Activated CD8-positive, alpha-beta memory T cell treated with anti-CD3 and anti-CD28 coated beads for 24 hours (primary cell): ENCODE measurements around the gene CHN2.
"Not testable (repeated sequence)": the region's sequence is repeated elsewhere in the genome, so short reads cannot be mapped to it uniquely, and the experiment has no call there.

Source experiments
- DNase-seq: peaks from one replicate; pipeline ENCODE4 v3.0.0-alpha.2; 2020

The CHN2 gene

DNA sequence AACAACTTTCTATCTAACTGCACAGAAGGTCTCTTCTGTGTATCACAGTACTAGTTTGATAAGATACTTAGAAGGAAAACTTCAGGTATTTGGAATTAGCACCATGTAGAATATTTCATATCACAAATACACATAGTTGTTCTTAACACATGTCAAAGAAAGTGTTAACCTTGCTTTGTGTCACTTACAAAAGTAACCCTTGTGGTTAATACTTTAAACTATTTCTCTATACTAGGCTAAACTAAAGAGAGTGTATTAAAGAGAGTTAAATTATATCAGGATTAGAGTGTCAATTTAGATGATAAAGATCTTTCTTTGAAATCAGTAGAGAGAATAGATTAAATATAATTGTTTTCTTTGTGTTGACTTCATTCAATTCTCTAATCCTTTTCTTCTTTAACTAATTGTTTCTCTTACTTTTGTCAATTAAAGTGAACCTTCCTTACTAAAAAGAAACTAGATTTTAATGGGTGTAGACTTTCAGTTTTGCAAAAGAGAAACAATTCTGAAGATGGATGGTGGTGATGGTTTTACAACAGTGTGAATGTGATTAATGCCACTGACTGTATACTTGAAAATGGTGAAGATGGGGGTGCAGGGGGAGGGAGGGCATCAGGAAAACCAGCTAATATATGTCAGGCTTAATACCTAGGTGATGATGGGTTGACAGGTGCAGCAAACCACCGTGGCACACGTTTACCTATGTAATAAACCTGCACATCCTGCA is 67.8 kb downstream of the CHN2 start:
- DNase-seq = no peak

DNA sequence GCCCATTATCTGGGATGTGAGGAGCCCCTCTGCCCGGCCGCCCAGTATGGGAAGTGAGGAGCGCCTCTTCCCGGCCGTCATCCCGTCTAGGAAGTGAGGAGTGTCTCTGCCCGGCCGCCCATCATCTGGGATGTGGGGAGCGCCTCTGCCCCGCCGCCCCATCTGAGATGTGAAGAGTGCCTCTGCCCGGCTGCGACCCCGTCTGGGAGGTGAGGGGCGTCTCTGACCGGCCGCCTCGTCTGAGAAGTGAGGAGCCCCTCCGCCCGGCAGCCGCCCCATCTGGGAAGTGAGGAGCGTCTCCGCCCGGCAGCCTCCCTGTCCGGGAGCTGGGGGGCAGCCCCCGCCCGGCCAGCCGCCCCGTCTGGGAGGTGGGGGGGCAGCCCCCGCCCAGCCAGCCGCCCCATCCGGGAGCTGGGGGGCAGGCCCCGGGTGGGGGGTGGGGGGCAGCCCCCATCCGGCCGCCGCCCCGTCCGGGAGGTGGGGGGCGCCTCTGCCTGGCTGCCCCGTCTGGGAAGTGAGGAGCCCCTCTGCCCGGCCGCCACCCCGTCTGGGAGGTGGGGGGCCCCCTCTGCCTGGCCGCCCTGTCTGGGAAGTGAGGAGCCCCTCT is 69.1 kb downstream of the CHN2 start:
- not testable (repeated sequence) for DNase-seq

DNA sequence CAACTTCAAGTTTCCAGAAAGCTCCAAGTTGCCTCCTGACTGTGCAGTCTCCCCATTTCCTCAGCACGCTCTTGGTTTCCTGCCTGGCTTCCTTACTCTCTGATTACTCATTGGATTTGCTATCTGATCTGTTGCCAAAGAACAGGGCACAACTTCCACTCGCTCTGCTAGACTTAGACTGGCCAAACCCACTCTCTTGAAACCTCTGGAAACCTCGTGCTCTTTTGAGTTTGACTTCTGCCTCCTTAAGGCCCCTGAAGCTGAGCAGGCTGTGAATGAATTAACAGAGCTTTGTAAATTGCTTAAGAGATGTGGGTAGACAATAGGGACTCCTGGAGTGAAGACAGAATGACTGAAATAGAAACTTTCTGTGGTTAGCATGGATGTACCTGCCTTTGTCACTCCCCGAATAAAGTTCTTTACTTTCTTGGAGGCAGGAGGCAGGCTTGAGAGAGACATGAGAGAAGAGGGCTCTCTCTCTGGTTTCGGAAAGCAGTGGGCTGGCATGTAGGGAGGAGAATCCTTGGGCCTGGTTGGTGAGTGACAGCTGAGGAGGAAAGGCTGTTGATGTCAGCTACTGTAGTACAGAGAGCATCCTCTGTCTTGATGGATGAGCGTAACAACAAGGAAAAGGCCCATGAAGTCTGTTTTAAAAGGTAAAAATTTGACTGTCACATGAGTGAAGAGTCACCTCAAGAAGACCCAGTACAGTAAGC is 70.8 kb downstream of the CHN2 start:
- peak; percentile 54 for DNase-seq

DNA sequence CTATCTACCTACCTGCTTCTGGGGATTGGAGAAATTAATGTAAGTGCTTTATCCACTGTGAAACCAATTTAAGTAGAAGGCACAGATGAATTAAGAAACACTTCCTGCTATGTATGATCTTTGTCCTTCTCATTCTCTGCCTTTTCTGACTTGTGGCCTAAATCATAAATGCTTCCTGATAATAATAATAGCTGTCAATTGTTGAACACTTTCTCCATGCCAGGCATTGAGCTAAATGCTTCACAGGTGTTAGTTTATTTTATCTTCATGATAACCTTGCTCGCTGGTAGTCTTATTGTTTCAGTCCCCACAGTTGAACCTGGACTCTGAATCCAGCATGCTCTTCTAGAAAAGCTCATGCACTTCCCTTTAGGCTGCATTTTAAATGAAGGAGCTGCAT is 75.4 kb downstream of the CHN2 start:
- no peak for DNase-seq

DNA sequence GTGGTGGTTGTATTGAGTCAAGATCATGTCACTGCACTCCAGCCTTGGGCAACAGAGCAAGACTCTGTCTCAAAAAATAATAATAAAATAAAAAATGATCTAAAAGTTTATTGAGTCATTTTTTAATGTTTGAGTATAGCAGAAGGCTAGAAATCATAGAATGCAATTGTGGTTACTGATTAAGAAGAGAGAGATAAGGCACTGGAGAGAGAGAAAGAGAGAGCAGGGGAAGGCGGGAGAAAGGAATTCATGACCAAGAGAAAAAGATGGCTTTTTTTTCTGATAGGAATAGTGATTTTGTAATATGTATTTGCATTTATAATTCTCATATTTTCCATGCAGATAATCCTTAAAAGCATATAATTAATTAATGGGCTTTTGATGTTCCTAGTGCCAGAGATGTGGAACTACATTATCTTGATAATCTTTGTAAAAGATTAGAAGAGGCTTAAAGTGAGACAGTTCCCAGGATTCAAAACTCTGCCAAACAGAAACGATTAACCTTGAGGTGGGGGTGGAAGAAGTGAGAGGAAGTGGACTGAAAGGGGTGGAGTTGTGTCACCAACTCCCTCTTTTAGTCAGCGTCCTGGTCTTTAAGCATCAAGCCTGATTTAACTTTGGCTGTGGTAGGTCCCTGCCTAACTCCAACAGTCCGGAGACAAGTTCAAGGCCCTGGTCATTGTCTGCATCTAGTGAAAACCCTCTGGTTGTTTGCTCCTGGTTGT is 76.2 kb downstream of the CHN2 start:
- DNase-seq = no peak

DNA sequence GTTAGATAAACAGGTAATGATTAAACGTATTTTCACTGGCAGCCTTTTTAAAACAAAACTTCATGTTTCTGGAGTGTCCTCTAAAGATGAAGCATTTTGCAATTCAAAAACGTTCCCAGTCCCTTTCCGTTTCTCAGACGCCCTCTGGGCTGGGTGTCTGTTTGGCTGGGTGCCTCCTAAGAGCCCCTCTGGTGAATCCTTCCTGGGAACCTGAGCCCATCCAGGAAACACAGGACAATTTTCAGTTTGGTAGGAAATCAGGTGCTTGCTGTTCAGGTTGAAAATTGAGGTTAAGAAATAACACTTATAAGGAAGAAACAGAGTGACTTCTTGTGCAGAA is 76.7 kb downstream of the CHN2 start:
- no peak for DNase-seq

DNA sequence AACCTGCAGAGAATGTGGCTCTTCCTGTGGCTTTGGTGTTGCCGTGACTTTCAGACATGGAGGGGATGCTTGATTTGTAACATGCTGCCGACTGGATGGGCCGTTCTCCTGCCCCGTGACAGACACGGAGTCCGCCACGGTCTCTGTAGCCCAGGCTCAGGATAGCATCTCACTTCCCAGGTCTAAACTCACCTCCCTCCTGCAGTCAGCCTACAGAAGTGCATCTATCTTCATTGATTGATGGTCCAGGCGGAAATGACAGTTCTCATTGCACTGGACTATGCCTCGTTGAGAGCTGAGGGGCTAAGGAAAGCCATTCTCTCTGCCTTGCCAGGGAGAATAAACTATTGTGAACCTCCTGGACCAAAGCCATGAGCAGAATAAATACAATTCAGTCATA is 77.5 kb downstream of the CHN2 start:
- no peak for DNase-seq

DNA sequence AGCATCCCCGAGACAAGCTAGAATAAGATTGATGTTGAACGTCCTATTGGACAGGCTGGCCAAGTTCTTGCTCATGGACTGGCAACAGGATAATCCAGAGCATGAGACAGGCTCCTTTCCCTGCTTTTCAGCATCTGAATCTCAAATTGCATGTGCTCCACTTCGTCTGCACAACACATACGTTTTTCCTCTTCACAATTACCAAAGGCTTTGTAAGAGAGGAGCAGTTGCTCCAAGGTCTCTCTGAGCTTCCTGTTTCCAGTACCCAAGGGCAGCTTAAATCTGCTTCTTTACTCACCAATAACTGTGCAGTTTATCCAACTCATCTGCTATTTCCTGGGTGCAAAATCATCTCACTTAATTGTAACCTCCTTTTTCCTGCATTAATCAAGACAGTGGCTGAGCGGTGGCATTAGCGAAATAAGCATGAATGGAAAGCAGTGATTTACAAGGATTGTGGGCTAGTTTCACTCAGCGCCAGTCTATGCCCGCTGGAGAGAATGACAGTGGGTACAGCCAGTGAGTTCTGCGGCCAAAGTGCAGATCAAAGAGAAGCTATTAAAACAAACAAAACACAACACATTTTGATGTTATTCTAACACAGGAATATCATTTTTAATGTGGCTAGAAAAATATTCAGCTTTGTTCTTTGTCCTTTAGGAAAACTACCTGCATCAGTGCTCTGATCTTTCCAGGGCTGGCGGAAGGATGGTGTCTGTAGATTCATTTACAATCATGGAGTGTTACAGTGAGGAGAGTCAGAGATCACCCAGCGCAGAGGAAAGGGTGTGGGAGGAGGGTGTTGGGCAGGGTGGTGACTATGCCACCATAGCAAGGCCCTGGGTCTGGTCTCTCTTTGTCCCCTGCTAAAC is 79.8 kb downstream of the CHN2 start:
- no peak for DNase-seq

DNA sequence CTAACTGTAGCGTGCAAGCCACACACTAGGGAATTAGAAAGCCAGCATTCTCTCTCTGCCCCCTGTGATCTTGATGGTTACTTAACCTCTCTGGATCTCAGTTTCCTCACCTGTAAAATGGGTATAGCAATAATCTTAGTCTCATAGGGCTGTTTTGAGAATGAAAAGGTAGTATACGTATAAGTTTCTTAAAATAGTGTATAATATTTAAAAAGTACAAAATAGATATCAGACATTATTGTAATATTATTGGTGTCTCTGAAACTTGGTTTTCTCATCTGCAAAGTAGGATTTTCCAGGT is 80.4 kb downstream of the CHN2 start:
- DNase-seq = no peak

DNA sequence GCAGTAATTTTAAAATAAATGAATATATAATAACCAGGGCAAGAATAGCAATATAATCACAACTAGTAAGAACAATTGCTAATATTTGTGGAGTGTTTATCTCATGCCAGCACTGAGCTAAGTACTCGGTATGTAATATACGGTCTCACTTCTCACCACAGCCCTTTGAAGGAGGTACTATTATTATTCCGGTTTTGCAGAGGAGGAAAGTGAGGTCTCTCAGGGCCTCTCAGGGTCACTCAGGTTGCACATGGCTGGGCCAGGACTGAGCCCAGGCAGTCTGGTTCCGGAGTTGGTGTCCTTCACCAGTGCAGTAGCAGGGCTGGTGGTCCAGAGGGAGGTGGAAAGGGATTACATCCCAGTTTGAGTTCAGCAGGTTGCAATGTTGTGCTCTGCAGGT is 80.9 kb downstream of the CHN2 start:
- no peak for DNase-seq

DNA sequence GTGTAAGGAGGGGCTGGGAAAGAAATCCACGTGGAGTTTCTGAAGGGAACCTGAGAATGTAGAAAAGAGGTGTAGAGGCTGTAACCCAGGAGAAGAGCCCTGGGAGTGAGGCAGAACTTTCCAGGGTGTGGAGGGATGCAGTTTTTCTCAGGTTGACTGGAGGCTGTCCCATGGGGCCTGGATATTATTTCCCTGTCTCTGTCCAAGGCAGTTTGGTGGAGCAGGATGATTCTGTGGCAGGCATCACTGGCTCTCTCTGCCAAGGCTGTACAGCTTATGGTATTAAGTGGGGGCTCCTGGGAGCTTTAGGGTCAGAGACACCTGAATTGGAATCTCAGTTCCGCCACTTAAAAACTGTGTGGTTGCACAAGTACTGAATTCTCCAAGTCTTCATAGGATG is 81.6 kb downstream of the CHN2 start:
- DNase-seq = no peak

DNA sequence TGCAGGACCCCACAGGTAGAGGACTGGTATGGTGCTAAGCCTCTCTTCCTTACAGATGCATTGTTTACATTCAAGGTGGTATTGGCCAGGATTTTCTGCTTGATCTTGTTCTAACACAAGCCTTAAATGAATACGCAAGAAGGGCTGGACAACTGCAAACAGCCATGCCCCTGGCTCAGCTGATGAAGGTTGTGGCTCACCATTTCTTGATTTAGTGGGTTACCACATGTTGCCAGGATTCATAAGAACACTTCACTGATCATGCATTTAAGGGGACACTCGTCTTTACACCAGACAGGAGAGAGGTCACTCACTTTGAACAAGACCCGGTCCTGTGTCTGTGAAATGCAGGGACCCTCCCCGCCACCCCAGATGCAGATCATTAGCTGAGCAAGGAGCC is 82.2 kb downstream of the CHN2 start:
- DNase-seq = no peak

DNA sequence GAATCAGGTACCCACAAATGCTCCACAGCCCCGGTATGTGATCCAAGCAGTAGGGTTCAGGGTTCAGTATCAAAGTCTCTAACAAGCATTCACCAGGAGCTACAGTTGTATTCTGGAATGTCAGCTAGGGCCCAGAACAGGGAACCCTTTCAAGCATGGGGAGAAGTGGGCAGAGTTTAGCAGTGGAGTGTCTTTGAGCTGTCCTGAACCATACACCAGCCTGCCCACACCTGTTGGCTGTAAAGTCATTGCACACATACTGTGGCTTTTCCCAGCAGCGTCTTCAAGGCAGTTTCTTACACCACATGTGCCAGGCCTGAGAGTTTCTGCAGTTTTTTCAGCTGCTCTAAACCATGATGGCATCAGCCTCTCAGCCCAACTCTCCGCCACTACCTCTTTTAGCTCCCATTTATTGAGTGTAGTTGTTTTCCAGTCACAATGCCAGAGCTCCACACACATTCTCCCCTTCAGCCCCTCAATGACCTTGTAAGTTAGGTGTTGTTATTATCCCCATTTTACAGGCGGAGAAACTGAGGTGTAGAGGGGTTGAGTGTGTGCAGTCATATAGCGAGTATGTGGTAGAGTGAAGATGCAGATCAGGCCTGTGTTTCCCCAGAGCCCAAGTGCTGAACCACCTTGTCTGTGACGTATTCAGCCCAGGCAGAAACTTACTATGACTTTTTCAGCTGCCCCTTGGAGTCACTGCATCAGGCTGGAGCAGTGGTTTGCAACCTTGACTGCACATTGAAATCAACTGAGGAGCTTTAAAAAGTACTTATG is 83.1 kb downstream of the CHN2 start:
- DNase-seq = no peak

DNA sequence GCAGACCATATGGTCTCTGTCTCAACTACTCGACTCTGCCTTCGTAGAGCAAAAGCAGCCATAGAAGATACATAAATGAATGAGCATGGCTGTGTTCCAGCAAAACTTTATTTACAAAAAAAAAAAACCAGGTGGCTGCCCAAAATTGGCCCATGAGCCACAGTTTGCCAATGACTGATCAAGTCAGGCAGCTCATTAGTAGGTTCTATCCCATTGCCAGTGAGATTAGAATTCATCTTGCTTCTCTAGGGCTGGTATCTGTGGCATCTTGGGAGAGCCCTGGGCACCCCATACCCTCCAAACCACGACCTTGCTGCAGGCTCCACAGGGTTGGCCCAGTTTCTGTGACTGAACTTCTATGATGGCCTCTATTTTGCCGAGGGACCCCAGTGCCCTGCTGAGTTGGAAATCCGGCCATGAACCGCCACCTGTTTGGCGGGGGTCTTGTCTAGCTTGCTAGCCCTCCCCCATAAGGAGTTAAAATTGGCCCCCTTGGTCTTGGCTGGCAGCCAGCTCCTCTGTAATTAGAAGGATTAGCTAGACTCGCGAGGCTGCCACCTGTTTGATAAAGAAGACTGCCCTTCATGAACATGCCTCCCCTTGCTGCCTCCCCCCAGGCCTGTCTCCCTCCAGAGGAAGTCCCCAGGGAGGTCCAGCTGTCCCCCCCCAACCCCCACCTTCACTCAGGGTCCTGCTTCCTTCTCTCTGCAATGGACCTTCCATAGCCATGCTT is 83.9 kb downstream of the CHN2 start:
- DNase-seq = no peak

DNA sequence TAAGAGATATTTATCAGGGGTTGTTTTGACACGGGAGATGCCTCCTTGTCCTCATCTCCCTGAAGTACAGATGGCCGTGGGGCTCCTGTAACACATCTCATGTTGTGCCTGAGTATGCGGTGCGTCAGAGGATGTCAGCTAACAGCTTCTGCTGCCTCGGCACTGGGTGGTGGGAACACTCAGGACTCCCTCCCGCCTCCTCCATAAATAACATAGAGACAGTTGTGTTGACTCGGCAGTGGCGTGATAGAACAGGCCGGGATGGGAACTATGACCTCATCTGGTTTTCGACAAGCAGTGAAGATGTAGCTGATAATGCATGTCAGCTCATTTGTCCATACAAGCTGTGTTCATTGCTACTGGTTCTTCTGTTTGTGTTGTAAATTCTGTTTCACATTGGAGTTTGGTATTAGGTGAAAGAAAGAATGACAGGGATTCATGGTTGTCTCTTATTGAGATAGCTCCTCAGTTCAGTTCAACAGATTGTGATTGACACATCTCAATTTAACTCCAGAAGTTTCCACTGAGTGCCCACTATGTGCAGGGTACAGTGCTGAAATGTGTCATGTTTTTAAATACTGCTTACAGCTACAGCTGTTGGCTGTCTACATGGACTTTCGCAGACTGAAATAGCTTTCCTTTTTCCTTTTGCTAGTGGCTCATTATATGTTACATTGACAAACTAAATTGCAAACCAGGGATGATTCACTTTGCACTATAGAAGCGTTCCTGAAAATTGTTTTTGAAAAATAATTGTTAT is 87.4 kb downstream of the CHN2 start:
- no peak for DNase-seq

DNA sequence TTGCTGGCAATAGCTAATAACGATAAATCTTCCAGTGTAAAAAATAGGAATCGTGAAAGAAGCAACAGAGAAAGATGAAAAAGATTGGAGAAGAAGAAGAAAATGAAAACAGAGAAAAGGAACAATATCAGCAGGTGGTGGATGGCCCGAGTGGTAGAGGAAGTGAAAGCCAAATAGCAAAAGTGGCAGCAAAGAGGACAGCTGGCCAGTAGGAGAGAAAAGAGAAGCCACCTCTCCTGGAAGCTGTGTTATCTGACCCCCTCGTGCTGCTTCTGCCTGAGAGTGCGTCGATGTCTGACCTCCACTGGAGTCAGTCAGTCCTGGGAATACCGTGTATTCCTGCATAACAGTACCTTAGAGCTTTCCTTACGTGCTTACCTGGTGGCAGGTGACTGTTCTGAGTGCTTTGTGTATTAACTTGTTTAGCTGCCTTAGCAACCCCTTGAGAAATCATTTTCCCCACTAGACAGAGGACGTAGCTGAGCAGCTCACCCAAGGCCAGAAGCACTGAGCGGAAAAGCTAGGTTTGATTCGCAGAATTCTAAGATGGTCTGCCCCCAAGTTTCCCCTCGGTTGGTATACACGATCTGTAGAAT is 88.3 kb downstream of the CHN2 start:
- DNase-seq = no peak

DNA sequence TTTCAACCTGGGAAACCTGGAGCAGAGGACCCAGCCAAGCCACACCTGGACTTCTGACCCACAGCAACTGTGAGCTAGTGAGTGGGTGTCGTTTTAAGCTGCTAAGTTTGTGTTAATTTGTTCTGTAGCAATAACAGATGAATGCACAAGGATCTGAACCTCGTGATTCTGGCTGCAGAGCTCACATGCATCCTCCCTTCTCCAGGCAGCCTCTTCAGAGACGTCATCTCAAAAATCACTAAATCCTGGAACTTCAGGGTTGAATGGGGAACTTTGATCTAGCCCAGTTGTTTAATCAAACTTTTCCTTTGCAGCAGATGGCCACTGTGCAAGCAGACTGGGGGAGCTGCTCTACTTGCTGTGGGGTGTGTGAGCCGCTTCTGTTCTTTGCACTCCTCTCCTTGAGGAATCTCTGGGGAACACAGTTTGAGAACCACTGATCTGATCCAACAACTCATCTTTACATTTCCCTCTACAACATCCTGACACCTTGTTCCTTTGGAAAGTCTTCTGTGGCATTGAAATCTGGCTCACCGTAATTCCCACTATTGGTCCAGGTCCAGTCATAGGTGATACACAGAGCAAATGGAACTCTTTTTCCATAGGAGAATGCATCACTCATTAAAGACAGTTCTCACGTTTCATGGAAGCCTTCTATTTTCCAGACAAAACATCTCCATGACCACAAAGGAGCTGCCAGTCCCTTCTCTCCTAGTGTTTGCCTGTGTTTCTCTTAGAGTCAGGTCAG is 90.3 kb downstream of the CHN2 start:
- no peak for DNase-seq

DNA sequence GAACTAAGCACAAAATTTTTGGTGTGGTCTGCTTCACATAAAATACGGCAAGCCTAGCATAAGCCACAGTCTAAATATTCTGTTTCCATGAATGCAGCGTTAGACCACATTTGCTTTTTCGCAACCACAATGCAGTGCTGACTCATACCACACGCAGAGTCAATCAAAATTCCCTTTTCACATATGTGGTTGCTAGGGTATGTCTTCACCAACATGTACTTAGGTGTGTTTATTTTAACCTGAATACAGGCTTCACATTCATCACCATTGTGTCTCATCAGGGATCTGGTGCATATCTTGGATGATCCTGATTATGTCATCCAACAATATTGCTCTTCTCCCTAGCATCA is 90.8 kb downstream of the CHN2 start:
- peak; percentile 68 for DNase-seq

DNA sequence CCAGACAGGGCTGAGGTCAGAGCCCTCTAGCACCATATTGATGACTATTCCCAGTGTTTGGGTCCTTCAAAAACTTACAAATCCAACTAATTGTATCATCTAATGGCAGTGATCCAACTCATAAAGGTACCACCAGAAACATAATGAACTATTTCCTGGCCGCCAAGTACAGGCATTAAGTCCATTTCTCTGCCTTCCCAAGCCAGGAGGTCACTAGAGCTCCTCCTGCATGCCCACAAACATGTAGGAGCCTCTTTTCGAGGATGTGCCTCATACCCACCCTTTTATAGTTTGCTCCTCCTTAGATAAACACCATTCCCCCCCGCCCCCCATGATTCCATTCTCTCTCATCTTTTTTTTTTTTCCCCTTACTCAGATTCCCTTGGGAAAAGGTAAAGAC is 91.3 kb downstream of the CHN2 start:
- DNase-seq = no peak

DNA sequence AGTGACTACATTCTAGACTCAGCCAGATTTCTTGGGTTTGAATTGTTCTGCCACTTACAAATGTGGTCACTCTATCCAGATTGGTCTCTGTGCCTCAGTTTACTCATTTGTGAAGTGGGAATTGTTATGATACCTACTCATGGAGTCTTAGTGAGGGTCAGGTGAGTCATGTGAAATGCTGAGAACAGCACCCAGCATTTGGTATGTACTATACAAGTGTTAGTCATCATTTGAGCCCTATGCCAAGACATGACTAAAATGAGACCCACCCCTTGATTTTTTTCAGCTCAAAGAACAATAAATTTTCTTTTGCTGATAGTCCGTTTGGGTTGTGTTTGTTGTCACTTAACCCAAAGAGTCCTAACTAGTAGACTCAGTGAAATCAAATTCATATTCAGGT is 92.8 kb downstream of the CHN2 start:
- DNase-seq = no peak
